Measurements from ENCODE around the gene SUGT1.

- TF ChIP-seq CTCF (IDR thresholded peaks at IDR 0.05) (no peak), POLR2A (IDR thresholded peaks at IDR 0.05) (no peak), EP300 (IDR thresholded peaks at IDR 0.05) (no peak), POLR2AphosphoS5 (IDR thresholded peaks at IDR 0.05) (no peak)
Measured at GRCh38 chr13:52646967-52647366, 5.7 kb upstream of the SUGT1 start.

Data from stomach (tissue), 4 donors.